Neural crest cell (in vitro differentiated cells): ENCODE results near the gene BAAT. TPM values are rescaled to one million over a fixed set of nuclear protein-coding genes. Genes with fewer than 3 reads are reported as not detected.
"Not testable (repeated sequence)": the region's sequence is repeated elsewhere in the genome, so short reads cannot be mapped to it uniquely, and the experiment has no call there.

ENCODE experiments used
- DNase-seq: peaks from one replicate; pipeline ENCODE4 v3.0.0; 2021; ENCODE audit warnings: low read depth, mixed read lengths, low spot score
- H3K27ac Mint-ChIP-seq: one replicate; pipeline ENCODE4 v1.8.0; 2021; ENCODE audit warnings: mild to moderate bottlenecking, mixed read lengths; ENCODE audit not compliant: unreplicated experiment
- H3K27me3 Mint-ChIP-seq: 2 replicates; pipeline ENCODE4 v1.8.0; 2021; ENCODE audit warnings: low read depth, mild to moderate bottlenecking, mixed read lengths
- H3K36me3 Mint-ChIP-seq: 2 replicates; pipeline ENCODE4 v1.8.0; 2021; ENCODE audit warnings: low read depth, mild to moderate bottlenecking, mixed read lengths
- H3K4me1 Mint-ChIP-seq: 2 replicates; pipeline ENCODE4 v1.8.0; 2021; ENCODE audit warnings: mixed read lengths
- H3K4me3 Mint-ChIP-seq: one replicate; pipeline ENCODE4 v1.8.0; 2021; ENCODE audit warnings: mild to moderate bottlenecking, mixed read lengths
- H3K9me3 Mint-ChIP-seq: 2 replicates; pipeline ENCODE4 v1.8.0; 2021; ENCODE audit warnings: mixed read lengths
- long read RNA-seq: library from polyadenylated mRNA; unstranded; transcript quantifications from one replicate; pipeline ENCODE4 v2.0.0, GENCODE V29; 2020
- total RNA-seq: library from RNA; stranded (reverse); gene quantifications from 2 replicates; pipeline ENCODE4 v1.2.1, GENCODE V29; 2021
- TF ChIP-seq, protein P1 (sequence below): fragments of 200-600 bp; sonication (generic); conservative IDR thresholded peaks from 2 replicates; pipeline ENCODE4 v1.5.0; 2021; ENCODE audit warnings: antibody characterized with exemption, mild to moderate bottlenecking

BAAT gene
- 0.16 and 0.30 TPM in 2 replicates for total RNA-seq
- long read RNA-seq = 0 reads

DNA sequence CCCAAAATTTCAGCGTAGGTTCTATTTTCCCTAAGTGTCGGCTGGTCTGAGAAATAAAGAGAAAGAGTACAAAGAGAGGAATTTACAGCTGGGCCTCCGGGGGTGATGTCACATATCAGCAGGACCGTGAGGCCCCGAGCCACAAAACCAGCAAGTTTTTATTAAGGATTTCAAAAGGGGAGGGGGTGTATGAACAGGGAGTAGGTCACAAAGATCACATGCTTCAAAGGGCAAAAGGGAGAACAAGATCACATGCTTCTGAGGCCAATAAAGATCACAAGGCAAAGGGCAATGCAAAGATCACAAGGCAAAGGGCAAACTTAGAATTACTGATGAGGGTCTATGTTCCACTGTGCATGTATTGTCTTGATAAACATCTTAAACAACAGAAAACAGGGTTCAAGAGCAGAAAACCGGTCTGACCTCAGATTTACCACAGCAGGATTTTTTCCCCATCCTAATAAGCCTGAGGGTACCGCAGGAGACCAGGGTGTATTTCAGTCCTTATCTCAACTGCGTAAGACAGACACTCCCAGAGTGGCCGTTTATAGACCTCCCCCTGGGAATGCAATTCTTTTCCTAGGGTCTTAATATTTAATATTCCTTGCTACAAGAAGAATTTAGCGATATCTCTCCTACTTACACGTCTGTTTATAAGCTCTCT, at the start of gene BAAT:
BAAT (minus strand) TSS at position 134 of the 664 bp plus-strand sequence. CDS start 13,602 bp downstream, outside the sequence.
- H3K27ac Mint-ChIP-seq, H3K4me3 Mint-ChIP-seq: not testable (repeated sequence)
- H3K4me1 Mint-ChIP-seq = peaks cover 17% of the 10 kb centered on the region

DNA sequence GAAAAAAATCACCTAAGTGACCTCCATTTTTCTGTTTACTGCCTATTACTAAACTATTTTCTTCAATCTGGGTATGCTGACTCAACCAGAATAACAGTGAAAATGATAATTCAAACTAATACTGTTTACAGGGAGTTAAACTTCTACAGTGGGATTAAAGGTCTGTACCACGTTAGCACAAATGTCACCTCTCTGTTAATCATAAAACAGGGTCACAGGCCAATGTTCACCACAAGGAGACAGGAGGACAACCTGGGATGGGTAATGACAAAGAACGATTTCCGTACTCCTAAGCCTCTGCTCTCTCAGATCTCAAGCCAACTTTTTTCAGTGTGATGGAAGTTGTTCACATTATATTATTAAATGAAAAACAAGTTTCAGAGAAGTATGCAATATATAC, 48.4 kb upstream of the BAAT start:
- Mint-ChIP-seq H3K27ac (no peak overlapping the region), H3K4me1 (no peaks in the 10 kb centered on the region), H3K27me3 (peaks cover 4% of the 10 kb centered on the region), H3K4me3 (no peak overlapping the region), H3K9me3 (no peaks in the 10 kb centered on the region), H3K36me3 (no peaks in the 10 kb centered on the region)
- TF ChIP-seq, protein P1, sequence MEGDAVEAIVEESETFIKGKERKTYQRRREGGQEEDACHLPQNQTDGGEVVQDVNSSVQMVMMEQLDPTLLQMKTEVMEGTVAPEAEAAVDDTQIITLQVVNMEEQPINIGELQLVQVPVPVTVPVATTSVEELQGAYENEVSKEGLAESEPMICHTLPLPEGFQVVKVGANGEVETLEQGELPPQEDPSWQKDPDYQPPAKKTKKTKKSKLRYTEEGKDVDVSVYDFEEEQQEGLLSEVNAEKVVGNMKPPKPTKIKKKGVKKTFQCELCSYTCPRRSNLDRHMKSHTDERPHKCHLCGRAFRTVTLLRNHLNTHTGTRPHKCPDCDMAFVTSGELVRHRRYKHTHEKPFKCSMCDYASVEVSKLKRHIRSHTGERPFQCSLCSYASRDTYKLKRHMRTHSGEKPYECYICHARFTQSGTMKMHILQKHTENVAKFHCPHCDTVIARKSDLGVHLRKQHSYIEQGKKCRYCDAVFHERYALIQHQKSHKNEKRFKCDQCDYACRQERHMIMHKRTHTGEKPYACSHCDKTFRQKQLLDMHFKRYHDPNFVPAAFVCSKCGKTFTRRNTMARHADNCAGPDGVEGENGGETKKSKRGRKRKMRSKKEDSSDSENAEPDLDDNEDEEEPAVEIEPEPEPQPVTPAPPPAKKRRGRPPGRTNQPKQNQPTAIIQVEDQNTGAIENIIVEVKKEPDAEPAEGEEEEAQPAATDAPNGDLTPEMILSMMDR = no peak
- DNase-seq = no peak

More for the DNA sequence above, at the start of gene BAAT:
- not testable (repeated sequence) for DNase-seq, H3K27me3 Mint-ChIP-seq
- peaks cover 16% of the 10 kb centered on the region for H3K9me3 Mint-ChIP-seq
- H3K36me3 Mint-ChIP-seq = peaks cover 37% of the 10 kb centered on the region

DNA sequence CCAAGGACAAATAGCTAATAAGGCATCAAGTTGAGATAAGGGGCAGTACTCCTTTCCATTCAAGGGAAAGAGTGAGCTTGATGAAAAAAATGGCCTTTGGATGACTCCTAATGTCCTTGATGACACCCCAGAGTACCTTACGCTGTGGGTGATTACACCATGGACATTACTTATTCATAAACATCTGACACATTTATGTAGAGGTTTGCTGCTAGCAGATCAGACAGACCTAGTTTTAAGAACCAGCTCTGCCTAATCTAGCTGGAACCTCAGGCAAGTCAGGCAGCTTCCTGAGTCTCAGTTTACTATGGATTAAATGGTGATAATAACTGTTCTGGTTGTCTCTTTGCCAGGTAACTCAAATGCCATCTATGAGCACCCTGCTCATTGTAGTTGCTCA, 47.9 kb upstream of the BAAT start:
- Mint-ChIP-seq H3K27me3 (peaks cover 4% of the 10 kb centered on the region), H3K27ac (no peak overlapping the region), H3K4me3 (no peak overlapping the region), H3K36me3 (no peaks in the 10 kb centered on the region), H3K4me1 (no peaks in the 10 kb centered on the region), H3K9me3 (no peaks in the 10 kb centered on the region)
- no peak for DNase-seq
- TF ChIP-seq, protein P1 = no peak

- no peak overlapping the region for H3K27ac Mint-ChIP-seq
Observed at GRCh38 chr9:101432171-101432570, 47.4 kb upstream of the BAAT start.

DNA sequence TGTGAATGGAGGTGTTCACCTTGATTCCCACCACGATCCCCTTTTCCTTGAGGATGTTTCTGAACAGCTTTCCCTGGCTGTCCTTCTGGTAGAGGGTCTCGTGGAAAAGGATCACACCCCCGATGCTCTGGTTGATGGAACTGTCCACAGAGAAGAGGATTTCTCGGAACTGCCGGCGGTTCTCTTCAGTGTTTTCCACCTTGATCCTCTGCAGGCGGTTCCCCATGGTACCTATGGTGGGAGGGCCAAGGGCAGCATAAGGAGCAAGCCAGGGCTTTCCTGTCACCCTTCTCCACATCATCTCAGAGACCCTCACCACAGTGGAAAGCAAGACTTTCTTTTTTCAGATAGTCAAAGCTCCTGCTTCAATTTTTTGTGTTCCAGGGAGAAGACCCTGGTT, 44.9 kb upstream of the BAAT start:
- no peak for DNase-seq
- Mint-ChIP-seq H3K4me1 (no peaks in the 10 kb centered on the region), H3K9me3 (no peaks in the 10 kb centered on the region), H3K27me3 (peaks cover 4% of the 10 kb centered on the region), H3K36me3 (no peaks in the 10 kb centered on the region), H3K4me3 (no peak overlapping the region), H3K27ac (no peak overlapping the region)
- TF ChIP-seq, protein P1 = no peak

More at GRCh38 chr9:101432171-101432570, 47.4 kb upstream of the BAAT start:
- TF ChIP-seq, protein P1 = no peak
- H3K36me3 Mint-ChIP-seq = no peaks in the 10 kb centered on the region
- H3K9me3 Mint-ChIP-seq = no peaks in the 10 kb centered on the region
- no peaks in the 10 kb centered on the region for H3K4me1 Mint-ChIP-seq
- H3K27me3 Mint-ChIP-seq = peaks cover 4% of the 10 kb centered on the region
- H3K4me3 Mint-ChIP-seq = no peak overlapping the region
- no peak for DNase-seq

DNA sequence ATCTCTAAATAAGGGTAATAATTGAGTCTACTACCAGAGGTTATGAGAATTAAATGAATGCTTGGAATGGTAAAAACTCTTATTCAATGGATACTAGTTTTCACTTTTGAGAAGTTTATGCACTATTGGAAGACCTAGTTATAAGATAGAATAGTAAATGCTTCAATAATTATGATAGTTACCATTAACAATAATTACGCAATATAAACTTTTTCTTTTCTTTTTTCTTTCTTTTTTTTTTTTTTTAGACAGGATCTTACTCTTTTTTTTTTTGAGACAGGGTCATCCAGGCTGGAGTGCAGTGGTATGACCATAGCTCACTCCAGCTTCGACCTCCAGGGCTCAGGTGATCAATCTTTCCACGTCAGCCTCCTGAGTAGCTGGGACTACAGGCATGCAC, 44.1 kb upstream of the BAAT start:
- no peaks in the 10 kb centered on the region for H3K36me3 Mint-ChIP-seq
- DNase-seq = no peak
- peaks cover 4% of the 10 kb centered on the region for H3K27me3 Mint-ChIP-seq
- TF ChIP-seq, protein P1 = no peak
- H3K9me3 Mint-ChIP-seq = no peaks in the 10 kb centered on the region
- H3K4me3 Mint-ChIP-seq = no peak overlapping the region
- H3K27ac Mint-ChIP-seq = no peak overlapping the region
- H3K4me1 Mint-ChIP-seq = no peaks in the 10 kb centered on the region
